HG02981 (cell line): ENCODE measurements around the gene ASTN2.
"Not testable (repeated sequence)": the region's sequence is repeated elsewhere in the genome, so short reads cannot be mapped to it uniquely, and the experiment has no call there.

Source experiments
- ATAC-seq: cut with Tn5 transposase; IDR thresholded peaks from one replicate; pipeline ENCODE4 v1.9.1; 2021; ENCODE audit warnings: mild to moderate bottlenecking, moderate library complexity; ENCODE audit not compliant: unreplicated experiment

Gene ASTN2

GRCh38 chr9:116837018-116837989 is 577.6 kb downstream of the ASTN2 start:
- ATAC-seq, result no peak

GRCh38 chr9:116830321-116830720 is 584.5 kb downstream of the ASTN2 start:
- ATAC-seq, result not testable (repeated sequence)

GRCh38 chr9:116821633-116822229 is 593.1 kb downstream of the ASTN2 start:
- no peak for ATAC-seq

- no peak for ATAC-seq
Measured at GRCh38 chr9:116819116-116819515, 595.7 kb downstream of the ASTN2 start.

GRCh38 chr9:116817762-116818161 is 597.1 kb downstream of the ASTN2 start:
- ATAC-seq, result peak; percentile 70

GRCh38 chr9:116816484-116816883 is 598.4 kb downstream of the ASTN2 start:
- ATAC-seq, result no peak

GRCh38 chr9:116815835-116816234 is 599.0 kb downstream of the ASTN2 start:
- no peak for ATAC-seq

GRCh38 chr9:116813031-116813300 is 601.9 kb downstream of the ASTN2 start:
- ATAC-seq, result no peak

GRCh38 chr9:116812231-116813030 is 602.4 kb downstream of the ASTN2 start:
- no peak for ATAC-seq

- no peak for ATAC-seq
Measured at GRCh38 chr9:116809656-116810055, 605.2 kb downstream of the ASTN2 start.

- ATAC-seq, result no peak
Measured at GRCh38 chr9:116806075-116806474, 608.8 kb downstream of the ASTN2 start.

- no peak for ATAC-seq
Measured at GRCh38 chr9:116800885-116801284, 614.0 kb downstream of the ASTN2 start.

GRCh38 chr9:116800074-116800473 is 614.8 kb downstream of the ASTN2 start:
- ATAC-seq, result no peak

GRCh38 chr9:116798521-116798920 is 616.3 kb downstream of the ASTN2 start:
- ATAC-seq, result no peak

GRCh38 chr9:116797276-116797675 is 617.6 kb downstream of the ASTN2 start:
- ATAC-seq, result no peak

- ATAC-seq, result no peak
Measured at GRCh38 chr9:116796669-116797068, 618.2 kb downstream of the ASTN2 start.

GRCh38 chr9:116795821-116796220 is 619.0 kb downstream of the ASTN2 start:
- ATAC-seq, result no peak

GRCh38 chr9:116792271-116792670 is 622.6 kb downstream of the ASTN2 start:
- ATAC-seq, result no peak

GRCh38 chr9:116791326-116791725 is 623.5 kb downstream of the ASTN2 start:
- ATAC-seq, result no peak

- no peak for ATAC-seq
Measured at GRCh38 chr9:116789081-116789480, 625.8 kb downstream of the ASTN2 start.

GRCh38 chr9:116786737-116787136 is 628.1 kb downstream of the ASTN2 start:
- ATAC-seq, result no peak

GRCh38 chr9:116777116-116777515 is 637.7 kb downstream of the ASTN2 start:
- no peak for ATAC-seq
